Measurements from ENCODE around the gene RNF225. TPM values are rescaled to one million over a fixed set of nuclear protein-coding genes. Genes with fewer than 3 reads are reported as not detected.
"Not testable (repeated sequence)": the region's sequence is repeated elsewhere in the genome, so short reads cannot be mapped to it uniquely, and the experiment has no call there.

RNF225 gene
- total and polyA plus RNA-seq, 2 donors (not counting 3 experiments of a cell fraction or from before 2014, with no cell fraction given) = 0.58 TPM; not detected in 1

GRCh38 chr19:58400916-58401839 is 5.7 kb downstream of the RNF225 start:
- peak; percentile 100 for DNase-seq (ENCODE audit: low read depth, low spot score)
- peak overlapping the region; percentile 59 for H3K4me2 ChIP-seq (ENCODE audit: insufficient read depth, low read length)
- H3K9me1 ChIP-seq (replicated peaks; ENCODE audit: control insufficient read depth, extremely low read depth, insufficient read depth, low read length) = no peaks in the 10 kb centered on the region
- POLR2A ChIA-PET = no interaction called here
- BruUV-seq (replicated peaks) = no TSS peak
- CTCF ChIA-PET = no interaction called here
- intact Hi-C loops (cut with micrococcal nuclease) = loop anchor here (1.0 to 2.0 kb wide), 2 partner anchors 14 to 20 kb away; partner anchors contain the start of genes RPS5 and ZNF837
- peak overlapping the region; percentile 91 for H2AFZ ChIP-seq (ENCODE audit: low read depth, low read length)
- no peaks in the 10 kb centered on the region for H3K9me3 ChIP-seq (replicated peaks; ENCODE audit: control insufficient read depth, insufficient read depth, low read length)
- H3K27me3 ChIP-seq (ENCODE audit: control insufficient read depth in 2 of 2, insufficient read depth in 2 of 2, low read length in 2 of 2) = no peaks in the 10 kb centered on the region
- no peaks in the 10 kb centered on the region for H4K20me1 ChIP-seq (replicated peaks; ENCODE audit: control insufficient read depth, extremely low read depth, insufficient read depth, low read length)
- no peaks in the 10 kb centered on the region for H3K79me2 ChIP-seq (ENCODE audit: control insufficient read depth, insufficient read depth, low read length)
- peak overlapping the region in 2 of 3 experiments; percentile 41 to 43 for H3K4me3 ChIP-seq (replicated peaks in 1 of 3; ENCODE audit: insufficient read depth in 1 of 3, low read depth in 1 of 3, low read length in 3 of 3)
- H3K27ac ChIP-seq (ENCODE audit: insufficient read depth, low read depth, low read length) = no peak overlapping the region
- H3K4me1 ChIP-seq (ENCODE audit: control insufficient read depth, extremely low read depth, insufficient read depth, low read length) = peaks cover 12% of the 10 kb centered on the region
- dilution Hi-C loops (cut with MboI; ENCODE audit: extremely low pct_ligation_motif_present, low sequenced_read_pairs) = no loop called here
- no peaks in the 10 kb centered on the region for H3K36me3 ChIP-seq (ENCODE audit: control insufficient read depth in 2 of 2, extremely low read depth in 1 of 2, insufficient read depth in 2 of 2, low read length in 2 of 2)
- peak; percentile 100 for FAIRE-seq
- H3K9ac ChIP-seq (replicated peaks; ENCODE audit: extremely low read depth, insufficient read depth, low read length) = peak overlapping the region; percentile 16
- TF ChIP-seq JUN (IDR thresholded peaks at IDR 0.05; ENCODE audit: borderline replicate concordance, insufficient read depth, insufficient read length, low read depth) = no peak
- peak; percentile 58 for TF ChIP-seq POLR2AphosphoS5 (IDR thresholded peaks at IDR 0.05; ENCODE audit: insufficient read depth, low read depth, low read length)
- TF ChIP-seq MAX (IDR thresholded peaks at IDR 0.05; ENCODE audit: insufficient read depth, insufficient read length) = peak; percentile 33
- peak; percentile 22 for TF ChIP-seq POLR2A (IDR thresholded peaks at IDR 0.05; ENCODE audit: low read depth, low read length)

- dilution Hi-C loops (cut with MboI; ENCODE audit: extremely low pct_ligation_motif_present, low sequenced_read_pairs) = no loop called here
These were observed 6.5 kb downstream of the RNF225 start for GRCh38 chr19:58401840-58402421.

GRCh38 chr19:58403920-58404478 is 8.5 kb downstream of the RNF225 start:
- POLR2A ChIA-PET; CTCF ChIA-PET; H3K27ac ChIP-seq (ENCODE audit: insufficient read depth, low read depth, low read length); H2AFZ ChIP-seq (ENCODE audit: low read depth, low read length); H4K20me1 ChIP-seq (replicated peaks; ENCODE audit: control insufficient read depth, extremely low read depth, insufficient read depth, low read length); H3K36me3 ChIP-seq (ENCODE audit: control insufficient read depth in 2 of 2, extremely low read depth in 1 of 2, insufficient read depth in 2 of 2, low read length in 2 of 2); H3K9me3 ChIP-seq (replicated peaks; ENCODE audit: control insufficient read depth, insufficient read depth, low read length); H3K79me2 ChIP-seq (ENCODE audit: control insufficient read depth, insufficient read depth, low read length); dilution Hi-C loops (cut with MboI; ENCODE audit: extremely low pct_ligation_motif_present, low sequenced_read_pairs); H3K9me1 ChIP-seq (replicated peaks; ENCODE audit: control insufficient read depth, extremely low read depth, insufficient read depth, low read length); H3K27me3 ChIP-seq (ENCODE audit: control insufficient read depth in 2 of 2, insufficient read depth in 2 of 2, low read length in 2 of 2); intact Hi-C loops (cut with micrococcal nuclease); H3K9ac ChIP-seq (replicated peaks; ENCODE audit: extremely low read depth, insufficient read depth, low read length); H3K4me3 ChIP-seq (replicated peaks in 1 of 3; ENCODE audit: insufficient read depth in 1 of 3, low read depth in 1 of 3, low read length in 3 of 3); H3K4me2 ChIP-seq (ENCODE audit: insufficient read depth, low read length); DNase-seq (ENCODE audit: low read depth, low spot score); FAIRE-seq; BruUV-seq (replicated peaks): not testable (repeated sequence)
- peaks cover 19% of the 10 kb centered on the region for H3K4me1 ChIP-seq (ENCODE audit: control insufficient read depth, extremely low read depth, insufficient read depth, low read length)

More at GRCh38 chr19:58401840-58402421, 6.5 kb downstream of the RNF225 start:
- POLR2A ChIA-PET = interaction anchor here (0.6 kb wide), 1 partner anchor 151 kb away, joined by 3 read pairs; no protein-coding TSS in a partner anchor
- FAIRE-seq = no peak
- Histone ChIP-seq H3K36me3 (ENCODE audit: control insufficient read depth in 2 of 2, extremely low read depth in 1 of 2, insufficient read depth in 2 of 2, low read length in 2 of 2) (no peaks in the 10 kb centered on the region), H3K4me1 (ENCODE audit: control insufficient read depth, extremely low read depth, insufficient read depth, low read length) (peaks cover 12% of the 10 kb centered on the region), H3K4me2 (ENCODE audit: insufficient read depth, low read length) (peak overlapping the region; percentile 25), H3K9me3 (replicated peaks; ENCODE audit: control insufficient read depth, insufficient read depth, low read length) (no peaks in the 10 kb centered on the region), H3K27me3 (ENCODE audit: control insufficient read depth in 2 of 2, insufficient read depth in 2 of 2, low read length in 2 of 2) (no peaks in the 10 kb centered on the region), H2AFZ (ENCODE audit: low read depth, low read length) (no peak overlapping the region), H3K4me3 (replicated peaks in 1 of 3; ENCODE audit: insufficient read depth in 1 of 3, low read depth in 1 of 3, low read length in 3 of 3) (peak overlapping the region in 2 of 3 experiments; percentile 39 to 41), H4K20me1 (replicated peaks; ENCODE audit: control insufficient read depth, extremely low read depth, insufficient read depth, low read length) (no peaks in the 10 kb centered on the region), H3K9ac (replicated peaks; ENCODE audit: extremely low read depth, insufficient read depth, low read length) (peak overlapping the region; percentile 16), H3K9me1 (replicated peaks; ENCODE audit: control insufficient read depth, extremely low read depth, insufficient read depth, low read length) (no peaks in the 10 kb centered on the region), H3K79me2 (ENCODE audit: control insufficient read depth, insufficient read depth, low read length) (no peaks in the 10 kb centered on the region), H3K27ac (ENCODE audit: insufficient read depth, low read depth, low read length) (no peak overlapping the region)
- TF ChIP-seq POLR2A (IDR thresholded peaks at IDR 0.05; ENCODE audit: low read depth, low read length) = no peak
- no TSS peak for BruUV-seq (replicated peaks)
- intact Hi-C loops (cut with micrococcal nuclease) = loop anchor here (1.0 to 2.0 kb wide), 2 partner anchors 15 to 21 kb away; partner anchors contain the start of genes RPS5 and ZNF837
- DNase-seq (ENCODE audit: low read depth, low spot score) = no peak
- CTCF ChIA-PET = no interaction called here

All from endothelial cell of umbilical vein (primary cell).